ENCODE measurements around the gene MAP3K9. TPM values are rescaled to one million over a fixed set of nuclear protein-coding genes. Genes with fewer than 3 reads are reported as not detected.

The MAP3K9 gene
- total RNA-seq, 4 donors from 2014 or later: under 0.01 to 0.38 (median 0.16) TPM; not detected in 1

GRCh38 chr14:70713511-70713916 lies 95.8 kb downstream of the MAP3K9 start:
- no peak for TF ChIP-seq CTCF (IDR thresholded peaks at IDR 0.05; ENCODE audit: low read depth)

GRCh38 chr14:70713096-70713495 lies 96.2 kb downstream of the MAP3K9 start:
- TF ChIP-seq CTCF (IDR thresholded peaks at IDR 0.05; ENCODE audit: low read depth): no peak

- TF ChIP-seq CTCF (IDR thresholded peaks at IDR 0.05; ENCODE audit: low read depth): no peak
These were observed 97.9 kb downstream of the MAP3K9 start for GRCh38 chr14:70711451-70711850.

GRCh38 chr14:70709726-70710382 lies 99.5 kb downstream of the MAP3K9 start:
- TF ChIP-seq CTCF (IDR thresholded peaks at IDR 0.05; ENCODE audit: low read depth): no peak

- no peak for TF ChIP-seq CTCF (IDR thresholded peaks at IDR 0.05; ENCODE audit: low read depth)
These were observed 100.4 kb downstream of the MAP3K9 start for GRCh38 chr14:70708717-70709570.

- no peak for TF ChIP-seq CTCF (IDR thresholded peaks at IDR 0.05; ENCODE audit: low read depth)
These were observed 101.9 kb downstream of the MAP3K9 start for GRCh38 chr14:70707138-70708038.

All from subcutaneous adipose tissue (tissue), 4 donors.